HG02938 (cell line): ENCODE data around the gene NDUFAB1.
"Not testable (repeated sequence)": the region's sequence is repeated elsewhere in the genome, so short reads cannot be mapped to it uniquely, and the experiment has no call there.

Experiments
- ATAC-seq: cut with Tn5 transposase; IDR thresholded peaks from one replicate; pipeline ENCODE4 v1.9.1; 2021; ENCODE audit warnings: mild to moderate bottlenecking, moderate library complexity; ENCODE audit not compliant: unreplicated experiment

Gene NDUFAB1

GRCh38 chr16:23584186-23585076, 11.7 kb downstream of the NDUFAB1 start:
- ATAC-seq: no peak

- not testable (repeated sequence) for ATAC-seq
Observed at GRCh38 chr16:23583271-23583670, 12.8 kb downstream of the NDUFAB1 start.

GRCh38 chr16:23581764-23582163, 14.4 kb downstream of the NDUFAB1 start:
- no peak for ATAC-seq

GRCh38 chr16:23580391-23580790, 15.7 kb downstream of the NDUFAB1 start:
- ATAC-seq: no peak

- ATAC-seq: no peak
Observed at GRCh38 chr16:23579371-23579770, 16.7 kb downstream of the NDUFAB1 start.

GRCh38 chr16:23578101-23578830, 17.9 kb downstream of the NDUFAB1 start:
- ATAC-seq: no peak

GRCh38 chr16:23577493-23577892, 18.6 kb downstream of the NDUFAB1 start:
- no peak for ATAC-seq

- ATAC-seq: no peak
Observed at GRCh38 chr16:23575834-23576233, 20.3 kb downstream of the NDUFAB1 start.

GRCh38 chr16:23573817-23574216, 22.3 kb downstream of the NDUFAB1 start:
- no peak for ATAC-seq

- no peak for ATAC-seq
Observed at GRCh38 chr16:23572394-23572793, 23.7 kb downstream of the NDUFAB1 start.

GRCh38 chr16:23571895-23572294, 24.2 kb downstream of the NDUFAB1 start:
- ATAC-seq: no peak

GRCh38 chr16:23570992-23571632, 25.0 kb downstream of the NDUFAB1 start:
- ATAC-seq: no peak

GRCh38 chr16:23567602-23568001, 28.5 kb downstream of the NDUFAB1 start:
- ATAC-seq: no peak

GRCh38 chr16:23566724-23567123, 29.4 kb downstream of the NDUFAB1 start:
- ATAC-seq: no peak

- ATAC-seq: no peak
Observed at GRCh38 chr16:23564575-23565363, 31.3 kb downstream of the NDUFAB1 start.

GRCh38 chr16:23563186-23563585, 32.9 kb downstream of the NDUFAB1 start:
- ATAC-seq: no peak

- no peak for ATAC-seq
Observed at GRCh38 chr16:23562505-23562904, 33.6 kb downstream of the NDUFAB1 start.

GRCh38 chr16:23561586-23561985, 34.5 kb downstream of the NDUFAB1 start:
- ATAC-seq: no peak

GRCh38 chr16:23557779-23558702, 38.1 kb downstream of the NDUFAB1 start:
- ATAC-seq: no peak
